NCI-H510A (cell line): ENCODE measurements around the gene EXOC3.
"Not testable (repeated sequence)": the region's sequence is repeated elsewhere in the genome, so short reads cannot be mapped to it uniquely, and the experiment has no call there.

Experiments
- DNase-seq: peaks from one replicate; lab custom pipeline; 2025; lab: John Stamatoyannopoulos, UW

EXOC3 gene

DNA sequence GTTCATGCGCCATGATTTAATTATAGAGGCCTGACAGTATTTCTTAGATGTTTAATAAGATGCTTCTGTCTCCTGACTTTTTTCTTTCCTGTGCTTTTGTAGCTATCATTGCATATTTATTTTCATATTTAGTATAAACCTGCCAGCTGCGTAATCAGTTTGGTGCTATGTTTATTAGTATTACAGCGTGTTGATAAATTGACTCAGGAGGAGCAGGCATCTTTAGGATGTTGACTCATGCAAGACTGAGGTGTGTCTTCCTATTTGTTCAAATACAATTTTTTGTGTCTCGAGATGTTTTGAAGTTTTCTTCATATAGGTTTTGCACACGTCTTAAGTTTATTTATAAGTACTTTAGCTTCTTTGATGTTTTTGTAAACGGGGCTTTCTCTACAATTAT is 35.9 kb upstream of the EXOC3 start:
- DNase-seq = no peak

- DNase-seq = no peak
Observed at GRCh38 chr5:407801-408268, 35.1 kb upstream of the EXOC3 start.

GRCh38 chr5:410911-411517 is 32.0 kb upstream of the EXOC3 start:
- DNase-seq = no peak

- no peak for DNase-seq
Observed at GRCh38 chr5:411728-412127, 31.2 kb upstream of the EXOC3 start.

GRCh38 chr5:414991-415927 is 27.7 kb upstream of the EXOC3 start:
- DNase-seq = not testable (repeated sequence)

- DNase-seq = no peak
Observed at GRCh38 chr5:415928-416635, 26.9 kb upstream of the EXOC3 start.

DNA sequence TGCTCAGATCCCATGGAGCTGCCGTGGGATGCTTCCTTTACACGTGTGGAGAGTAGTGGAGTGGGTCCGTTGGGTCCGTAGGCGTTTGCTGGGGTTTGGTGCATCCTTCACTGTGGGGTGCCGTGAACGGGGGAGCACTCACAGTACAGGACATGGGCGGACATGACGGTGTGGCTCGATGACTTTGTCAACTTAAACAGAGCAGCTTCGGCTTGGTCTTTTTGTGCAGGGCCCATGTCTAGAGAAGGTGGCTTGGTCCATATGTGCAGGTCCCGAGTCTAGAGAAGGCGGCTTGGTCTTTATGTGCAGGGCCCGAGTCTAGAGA is 26.4 kb upstream of the EXOC3 start:
- DNase-seq = no peak

DNA sequence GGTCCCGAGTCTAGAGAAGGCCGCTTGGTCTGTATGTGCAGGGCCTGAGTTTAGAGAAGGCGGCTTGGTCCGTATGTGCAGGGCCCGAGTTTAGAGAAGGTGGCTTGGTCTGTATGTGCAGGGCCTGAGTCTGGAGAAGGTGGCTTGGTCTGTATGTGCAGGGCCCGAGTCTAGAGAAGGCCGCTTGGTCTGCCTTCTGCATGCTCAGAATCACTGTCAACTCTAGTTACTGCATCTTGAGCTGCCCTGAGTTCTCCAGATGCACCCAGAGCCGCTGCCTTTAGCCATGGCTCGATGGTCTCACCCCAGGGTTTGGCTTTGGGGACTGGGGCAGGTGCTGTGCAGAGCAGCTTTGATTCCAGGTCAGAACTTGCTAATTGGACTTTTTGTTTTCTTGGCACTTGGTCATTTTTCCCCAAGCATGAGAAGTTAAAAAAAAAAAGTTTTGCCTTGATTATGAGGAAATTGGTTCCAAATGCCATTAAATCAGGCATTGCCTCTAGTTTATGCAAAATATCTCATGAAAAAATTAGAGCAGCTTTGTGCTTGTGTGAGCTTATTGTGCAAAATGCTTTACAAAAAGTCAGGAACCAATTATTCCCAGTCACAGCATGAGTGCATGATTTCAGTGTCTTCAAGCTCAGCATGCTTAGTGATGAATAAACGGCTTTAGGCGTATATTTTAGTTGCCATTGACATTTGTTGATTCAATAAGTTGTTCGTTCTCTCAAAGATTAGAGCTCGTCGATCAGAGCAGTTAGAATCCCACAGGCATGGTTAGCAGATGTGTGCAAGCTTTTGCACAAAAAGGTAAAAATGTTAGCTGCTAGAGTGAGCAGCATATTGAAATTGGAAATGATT is 25.4 kb upstream of the EXOC3 start:
- DNase-seq = no peak

DNA sequence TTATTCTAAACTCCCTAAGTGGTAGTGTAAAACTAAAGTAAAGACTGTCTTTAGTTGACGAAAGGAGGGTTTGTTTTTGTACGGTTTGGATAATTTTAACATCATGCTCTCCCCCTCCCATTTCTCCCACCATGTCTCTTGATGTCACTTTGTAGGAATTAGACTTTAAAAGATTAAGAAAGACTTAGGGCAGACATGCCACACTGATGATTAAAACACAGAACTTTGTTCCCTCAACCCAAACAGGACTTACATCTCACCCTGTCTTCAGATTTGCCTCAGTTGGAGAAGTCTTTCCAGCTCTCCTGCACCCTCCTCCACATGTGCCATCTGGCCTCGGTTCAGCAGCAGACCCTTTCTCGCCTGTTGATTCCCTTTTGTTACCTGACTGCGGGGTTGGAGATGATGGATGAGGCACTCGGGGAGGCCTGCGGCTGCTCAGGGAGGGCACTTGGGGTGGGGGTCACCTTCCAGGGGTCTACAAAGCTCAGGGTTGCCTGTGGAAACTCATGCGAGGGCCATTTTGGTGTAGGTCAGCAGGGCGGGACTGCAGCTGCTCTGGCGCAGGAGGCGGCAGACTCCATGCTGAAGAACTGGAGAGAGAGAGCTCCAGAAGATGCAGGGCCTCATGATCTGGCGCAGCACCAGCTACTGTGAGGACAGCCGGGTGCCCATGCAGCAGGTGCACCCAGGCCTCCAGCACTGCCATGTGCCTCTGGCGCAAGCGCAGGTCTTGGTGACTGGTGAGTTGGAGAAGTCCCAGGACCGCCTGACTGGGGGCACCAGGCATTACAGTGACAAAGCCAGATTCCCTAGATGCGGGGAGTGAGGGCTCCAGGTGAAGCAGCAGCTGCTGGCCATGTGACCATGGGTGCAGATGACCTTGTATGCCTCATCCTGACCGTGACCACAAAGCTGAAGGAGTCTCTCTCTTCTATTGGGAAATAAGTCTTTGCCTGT is 24.5 kb upstream of the EXOC3 start:
- no peak for DNase-seq

DNA sequence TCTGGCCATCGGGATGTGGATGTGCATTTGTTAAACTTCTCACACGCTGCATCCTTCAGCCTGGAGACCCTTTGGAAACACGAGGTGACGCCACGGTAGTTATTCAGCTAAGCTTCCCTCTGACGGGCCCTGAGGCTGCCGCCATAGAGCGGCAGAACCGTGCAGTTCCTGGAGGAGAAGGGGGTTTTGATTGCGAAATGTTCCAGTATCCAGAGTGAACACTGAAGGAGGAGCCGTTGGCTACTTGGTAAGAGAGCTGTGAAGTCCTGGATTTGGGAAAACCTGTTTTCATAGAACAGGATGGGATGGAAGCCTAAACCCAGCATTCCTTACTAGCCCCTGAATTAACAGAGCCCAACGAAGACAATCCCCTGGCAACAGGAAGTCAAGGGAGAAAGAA is 23.0 kb upstream of the EXOC3 start:
- no peak for DNase-seq

DNA sequence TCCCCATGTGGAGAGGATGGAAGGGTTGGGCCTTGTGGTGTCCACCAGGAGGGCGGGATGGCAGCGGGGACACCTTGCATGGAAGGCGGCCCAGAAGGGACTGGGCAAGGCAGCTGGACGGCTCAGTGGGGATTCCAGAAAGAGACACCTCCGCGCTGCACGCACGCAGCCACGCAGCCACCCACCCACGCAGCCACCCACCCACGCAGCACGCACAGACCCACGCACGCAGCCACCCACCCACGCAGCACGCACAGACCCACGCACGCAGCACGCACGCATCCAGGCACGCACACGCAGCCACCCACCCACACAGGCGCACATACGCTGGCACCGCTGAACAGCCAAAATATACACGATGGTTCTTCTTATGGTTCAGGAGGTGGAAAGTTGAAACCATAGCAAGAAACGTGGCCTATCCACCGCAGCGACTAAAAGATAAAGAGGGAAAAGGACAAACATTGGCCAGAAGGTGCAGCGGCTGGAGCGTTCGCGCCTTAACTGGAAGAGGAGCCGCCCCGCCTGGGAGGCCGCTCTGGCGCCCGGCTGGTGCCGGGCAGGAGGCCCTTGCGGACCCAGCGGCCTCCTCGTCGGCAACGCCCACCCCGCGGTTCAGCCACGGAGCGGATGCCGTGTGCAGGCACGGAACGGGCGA is 22.2 kb upstream of the EXOC3 start:
- DNase-seq = no peak

- DNase-seq = no peak
Observed at GRCh38 chr5:421287-421880, 21.6 kb upstream of the EXOC3 start.

GRCh38 chr5:421901-422300 is 21.1 kb upstream of the EXOC3 start:
- DNase-seq = no peak

- DNase-seq = no peak
Observed at GRCh38 chr5:422323-423232, 20.4 kb upstream of the EXOC3 start.

DNA sequence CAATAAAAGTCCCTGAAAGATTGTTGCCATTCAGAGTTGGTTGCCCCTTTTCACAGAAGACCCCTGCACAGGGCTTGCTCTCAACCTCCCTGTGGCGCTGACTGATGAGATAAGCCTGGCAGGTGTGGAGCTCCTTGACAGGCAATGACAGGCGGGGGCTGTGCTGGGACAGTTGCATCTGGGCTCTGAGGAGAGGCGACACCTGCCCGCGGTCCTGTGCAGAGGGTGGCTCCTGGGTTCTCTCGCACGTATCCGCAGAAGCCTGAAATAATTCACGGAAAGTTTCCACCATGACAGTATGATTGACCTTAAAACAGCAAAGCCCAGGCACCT is 19.8 kb upstream of the EXOC3 start:
- DNase-seq = no peak

GRCh38 chr5:423626-424261 is 19.2 kb upstream of the EXOC3 start:
- DNase-seq = no peak

DNA sequence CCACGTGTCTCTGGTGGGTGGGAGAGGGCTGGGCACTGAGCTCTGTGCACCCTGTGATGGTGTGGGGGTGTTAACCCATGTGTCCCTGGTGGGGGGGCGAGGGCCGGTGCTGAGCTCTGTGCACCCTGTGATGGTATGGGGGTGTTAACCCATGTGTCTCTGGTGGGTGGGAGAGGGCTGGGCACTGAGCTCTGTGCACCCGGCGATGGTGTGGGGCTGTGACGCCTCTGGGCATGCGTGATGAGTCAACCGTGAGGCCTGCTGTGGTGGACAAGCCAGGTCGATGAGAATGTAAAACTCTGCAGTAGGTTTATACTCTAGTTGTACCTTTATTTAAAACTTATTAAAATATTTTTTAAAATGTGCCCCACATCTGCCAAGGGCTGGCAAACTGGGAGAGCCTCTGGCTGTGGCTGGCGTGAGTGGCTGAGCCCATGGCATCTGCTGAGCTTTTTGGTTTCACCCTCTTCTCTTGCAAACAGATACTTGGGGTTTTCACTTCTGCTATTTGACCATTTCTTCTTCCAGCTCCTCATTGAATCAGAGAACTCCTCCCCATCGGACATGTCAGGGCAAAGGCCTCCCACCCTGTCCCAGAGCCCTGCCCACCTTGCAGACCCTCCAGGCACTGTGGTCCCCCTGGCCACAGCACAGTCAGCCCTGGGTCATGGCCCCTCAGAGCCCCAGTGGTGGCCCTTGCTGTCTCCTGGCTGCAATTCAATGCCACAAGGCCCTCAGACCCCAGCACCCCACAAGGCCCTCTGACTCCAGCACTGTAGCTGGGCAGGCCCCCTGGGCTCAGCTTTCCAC is 18.5 kb upstream of the EXOC3 start:
- DNase-seq = no peak

DNA sequence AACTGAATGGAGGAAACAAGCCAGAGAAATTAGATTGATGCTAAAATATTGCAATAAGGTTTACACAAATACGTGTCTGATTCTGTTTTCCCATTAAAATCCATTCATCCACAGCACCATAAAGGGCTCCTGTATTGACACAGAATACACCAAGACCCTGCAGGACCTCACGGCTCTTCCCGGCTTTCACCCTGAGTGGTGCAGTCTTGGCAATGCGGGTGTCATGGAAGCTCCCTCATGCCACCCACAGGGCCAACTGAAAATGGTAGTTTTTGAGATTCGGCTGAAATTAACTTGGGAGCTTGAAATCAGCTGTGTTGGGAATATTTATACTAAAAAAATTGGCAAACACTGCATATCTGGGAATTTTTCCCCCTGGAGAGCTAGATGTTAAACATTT is 17.3 kb upstream of the EXOC3 start:
- no peak for DNase-seq
